Germinal center (tissue), 1 donor: ENCODE data around the gene TMIGD1.

ENCODE experiments used
- DNase-seq: peaks from one replicate; pipeline ENCODE4 v3.0.0; 2012; ENCODE audit warnings: mixed read lengths, low spot score

The TMIGD1 gene

GRCh38 chr17:30290077-30290476 lies 43.8 kb downstream of the TMIGD1 start:
- no peak for DNase-seq

- no peak for DNase-seq
Observed at GRCh38 chr17:30279156-30279555, 54.7 kb downstream of the TMIGD1 start.

- no peak for DNase-seq
Observed at GRCh38 chr17:30278032-30278431, 55.8 kb downstream of the TMIGD1 start.

GRCh38 chr17:30275911-30276310 lies 57.9 kb downstream of the TMIGD1 start:
- no peak for DNase-seq

- no peak for DNase-seq
Observed at GRCh38 chr17:30274887-30275286, 59.0 kb downstream of the TMIGD1 start.

GRCh38 chr17:30273373-30273772 lies 60.5 kb downstream of the TMIGD1 start:
- no peak for DNase-seq

GRCh38 chr17:30271102-30271501 lies 62.8 kb downstream of the TMIGD1 start:
- no peak for DNase-seq

GRCh38 chr17:30267625-30268024 lies 66.2 kb downstream of the TMIGD1 start:
- no peak for DNase-seq
